K562 (cell line): ENCODE data around the gene MVD. TPM values are rescaled to one million over a fixed set of nuclear protein-coding genes. Genes with fewer than 3 reads are reported as not detected.

Source experiments
- ATAC-seq: fragments of 200-7000 bp; cut with Tn5 transposase; 3 replicates; pipeline ENCODE4 v1.9.1; 2020; ENCODE audit warnings: moderate library complexity
- BruUV-seq: library from RNA; stranded (reverse); fragments of 400-500 nt; replicated peaks from 2 replicates; lab custom pipeline; 2021; lab: Mats Ljungman, UMichigan
- CTCF ChIA-PET: fragments of 300-600 bp; formaldehyde crosslinking; extraction: SDS; loops from one replicate; lab custom pipeline; 2021; ENCODE audit warnings: low intra/inter-chr PET ratio; lab: Yijun Ruan, JAX
- POLR2A ChIA-PET: fragments of 300-600, 350-650 bp; sonication (Branson Sonifier 250); formaldehyde crosslinking; extraction: SDS; loops from one replicate; lab custom pipeline; 2021; ENCODE audit warnings: antibody characterized with exemption, inconsistent platforms; lab: Yijun Ruan, JAX
- DNase-seq, 4 experiments: peaks; one replicate each; pipeline versions ENCODE4 v3.0.0 to v3.0.0-alpha.2; 2011 to 2018; ENCODE audit warnings: low spot score in 3 of 4, mixed read lengths in 3 of 4; ENCODE audit errors: extremely low read depth in 1 of 4
- FAIRE-seq: peaks from 2 replicates; lab custom pipeline; 2011; peaks lifted over from hg19 to GRCh38; lab: Jason Lieb, UNC
- H2AFZ ChIP-seq: 2 replicates; pipeline ENCODE4 v1.6.0; 2011; ENCODE audit warnings: low read depth, low read length, control low read depth, inconsistent platforms
- H3K27ac ChIP-seq: fragments of 200-600 bp; 3 replicates; pipeline ENCODE4 v1.8.0; 2011; ENCODE audit warnings: low read depth, mild to moderate bottlenecking, control low read depth, inconsistent platforms, low read length, moderate library complexity, mixed read lengths; ENCODE audit errors: extremely low read depth
- H3K27me3 ChIP-seq, 2 experiments: fragments of 300-600 bp in 1 of 2; 2 replicates in 1 of 2; 3 replicates in 1 of 2; pipeline versions ENCODE4 v1.6.0 to v1.8.0; 2011; ENCODE audit warnings: inconsistent platforms in 2 of 2, low read length in 2 of 2, mild to moderate bottlenecking in 1 of 2, mixed read lengths in 1 of 2, moderate library complexity in 1 of 2; ENCODE audit not compliant: control insufficient read depth in 2 of 2, insufficient read depth in 2 of 2
- H3K36me3 ChIP-seq: fragments of 300-600 bp; 3 replicates; pipeline ENCODE4 v1.8.0; 2011; ENCODE audit warnings: mild to moderate bottlenecking, low read length, inconsistent platforms; ENCODE audit not compliant: control insufficient read depth, insufficient read depth
- H3K4me1 ChIP-seq, 2 experiments: fragments of 200-600 bp in 1 of 2; replicated peaks in 1 of 2; 2 replicates in 1 of 2; 3 replicates in 1 of 2; pipeline versions ENCODE4 v1.5.1 to v1.8.0; 2011; ENCODE audit warnings: inconsistent platforms in 2 of 2, low read length in 2 of 2, mild to moderate bottlenecking in 1 of 2, mixed read lengths in 1 of 2, moderate library complexity in 1 of 2; ENCODE audit not compliant: control insufficient read depth in 2 of 2, insufficient read depth in 2 of 2
- H3K4me2 ChIP-seq: 2 replicates; pipeline ENCODE4 v1.6.1; 2011; ENCODE audit warnings: low read length, control low read depth, inconsistent platforms, mixed read lengths; ENCODE audit not compliant: insufficient read depth
- H3K4me3 ChIP-seq: fragments of 200-600 bp; sonication (generic), shearing (Covaris generic); 2 replicates; pipeline ENCODE4 v1.5.1; 2016; ENCODE audit warnings: control low read depth, inconsistent platforms
- H3K79me2 ChIP-seq: fragments of 200-600 bp; 3 replicates; pipeline ENCODE4 v1.8.0; 2011; ENCODE audit warnings: low read length, inconsistent platforms; ENCODE audit not compliant: control insufficient read depth, insufficient read depth
- H3K9ac ChIP-seq, 2 experiments: 2 replicates each; pipeline versions ENCODE4 v1.6.0 to v1.6.1; 2011; ENCODE audit warnings: low read depth in 2 of 2, low read length in 2 of 2, control low read depth in 1 of 2, inconsistent platforms in 1 of 2, mild to moderate bottlenecking in 1 of 2, mixed read lengths in 1 of 2; ENCODE audit not compliant: insufficient read depth in 1 of 2
- H3K9me1 ChIP-seq: one replicate; pipeline ENCODE4 v1.6.0; 2011; ENCODE audit warnings: inconsistent platforms, mild to moderate bottlenecking, low read length, moderate library complexity; ENCODE audit not compliant: control insufficient read depth, insufficient read depth
- H3K9me3 ChIP-seq: replicated peaks from 2 replicates; pipeline ENCODE4 v1.5.1; 2011; ENCODE audit warnings: low read depth, low read length, inconsistent platforms; ENCODE audit not compliant: control insufficient read depth, insufficient read depth
- H4K20me1 ChIP-seq: replicated peaks from 2 replicates; pipeline ENCODE4 v1.6.1; 2011; ENCODE audit warnings: low read length, inconsistent platforms, mixed read lengths; ENCODE audit not compliant: control insufficient read depth, insufficient read depth
- BRD9 ChIP-seq: fragments of 450-650 bp; IDR thresholded peaks from 2 replicates; pipeline ENCODE4 v1.6.1; 2018; ENCODE audit warnings: low read depth; ENCODE audit not compliant: partially characterized antibody
- CC2D1A ChIP-seq: fragments of 450-650 bp; IDR thresholded peaks from 2 replicates; pipeline ENCODE4 v1.6.1; 2017; ENCODE audit warnings: mild to moderate bottlenecking
- CEBPG ChIP-seq, 3 experiments: fragments of 200-800 bp in 1 of 3; sonication (Bioruptor generic) in 1 of 3; sonication (generic) in 1 of 3; formaldehyde crosslinking in 1 of 3; IDR thresholded peaks in 2 of 3; conservative IDR thresholded peaks in 1 of 3; 2 replicates each; pipeline versions ENCODE4 v1.6.1 to v1.8.0; 2016 to 2022; ENCODE audit warnings: missing compliant biosample characterization in 2 of 3, missing genetic modification characterization in 2 of 3, mild to moderate bottlenecking in 1 of 3, missing genetic modification reagents in 1 of 3
- FOXA3 ChIP-seq, 2 experiments: fragments of 450-650 bp in 1 of 2; sonication (generic) in 1 of 2; formaldehyde crosslinking; IDR thresholded peaks in 1 of 2; conservative IDR thresholded peaks in 1 of 2; 2 replicates each; pipeline versions ENCODE4 v1.4.0 to v1.8.0; 2020 to 2022; ENCODE audit warnings: mild to moderate bottlenecking in 2 of 2, missing genetic modification reagents in 1 of 2
- GABPA ChIP-seq: fragments of 200-800 bp; sonication (Bioruptor generic); conservative IDR thresholded peaks from 2 replicates; pipeline ENCODE4 v1.6.1; 2016; ENCODE audit warnings: low read depth, missing genetic modification characterization, missing compliant biosample characterization
- GATAD2A ChIP-seq: fragments of 450-650 bp; IDR thresholded peaks from 2 replicates; pipeline ENCODE4 v1.6.1; 2017
- HLTF ChIP-seq: fragments of 450-650 bp; IDR thresholded peaks from 2 replicates; pipeline ENCODE4 v1.6.1; 2016
- KDM1A ChIP-seq, 2 experiments: fragments of 450-650 bp; IDR thresholded peaks; 2 replicates each; pipeline ENCODE4 v1.6.1; 2016; ENCODE audit warnings: mild to moderate bottlenecking in 2 of 2
- MIER1 ChIP-seq: fragments of 450-650 bp; IDR thresholded peaks from 2 replicates; pipeline ENCODE4 v1.6.1; 2016; ENCODE audit warnings: antibody characterized with exemption, mild to moderate bottlenecking, low read depth
- SLC30A9 ChIP-seq: fragments of 250-450 bp; sonication (Bioruptor Pico); IDR thresholded peaks from 2 replicates; pipeline ENCODE4 v1.8.0; 2022; ENCODE audit warnings: mild to moderate bottlenecking, moderate library complexity
- SMARCA5 ChIP-seq: fragments of 450-650 bp; IDR thresholded peaks from 2 replicates; pipeline ENCODE4 v1.6.1; 2016
- ZNF121 ChIP-seq: sonication (generic); formaldehyde crosslinking; conservative IDR thresholded peaks from 2 replicates; pipeline ENCODE4 v1.8.0; 2022; ENCODE audit warnings: missing genetic modification reagents
- ZNF282 ChIP-seq: sonication (generic); formaldehyde crosslinking; IDR thresholded peaks from 2 replicates; pipeline ENCODE4 v1.8.1; 2023; ENCODE audit warnings: missing genetic modification reagents
- ZNF707 ChIP-seq: fragments of 250-450 bp; sonication (Bioruptor Pico); conservative IDR thresholded peaks from 2 replicates; pipeline ENCODE4 v1.8.0; 2022; ENCODE audit warnings: inconsistent platforms, mild to moderate bottlenecking, moderate library complexity
- WGBS: fragments of 100-300 bp; shearing (Covaris generic); methylation state at CpG from one replicate; pipeline ENCODE4 v1.1.6; 2016; ENCODE audit warnings: low coverage, mixed read lengths; ENCODE audit not compliant: insufficient coverage; ENCODE audit errors: missing lambda C conversion rate; 5-methylcytosine and 5-hydroxymethylcytosine counted together
- in situ Hi-C: fragments of 300-500 bp; cut with MboI; formaldehyde crosslinking; loops from 4 replicates; pipeline ENCODE4 v1.15.0; 2018; ENCODE audit warnings: inconsistent platforms, mixed read lengths
- intact Hi-C: fragments of 100-400 bp; cut with micrococcal nuclease; formaldehyde crosslinking; loops from 2 replicates; pipeline ENCODE4 v1.14.2; 2022
- polyA plus RNA-seq, 8 experiments: library from polyadenylated mRNA; depleted of rRNA in 4 of 8; stranded (reverse) in 5 of 8; unstranded in 3 of 8; fragments of >200 nt; fragmentation: Nextera tagmentation in 2 of 8; fragmentation: Illumina TruSeq in 1 of 8; extraction: Ambion mirVana in 2 of 8; extraction: Trizol in 1 of 8; gene quantifications; 2 replicates each; pipeline versions ENCODE4 v1.2.1 to v1.2.3, GENCODE V29; 2011 to 2014; ENCODE audit warnings: inconsistent platforms in 1 of 8, missing spikeins in 1 of 8
- total RNA-seq, 7 experiments: library from RNA; depleted of rRNA in 6 of 7; stranded (reverse); fragments of >200 nt in 6 of 7; fragmentation: Illumina TruSeq in 2 of 7; extraction: Trizol in 2 of 7; gene quantifications; 2 replicates each; pipeline versions ENCODE4 v1.2.1 to v1.2.3, GENCODE V29; 2011 to 2021; ENCODE audit warnings: low replicate concordance in 1 of 7
- TF ChIP-seq, protein P1 (sequence below): fragments of 450-650 bp; IDR thresholded peaks from 2 replicates; pipeline ENCODE4 v1.7.0; 2016; ENCODE audit warnings: borderline replicate concordance
- TF ChIP-seq, protein P2 (sequence below): fragments of 450-650 bp; IDR thresholded peaks from 2 replicates; pipeline ENCODE4 v1.7.1; 2018; ENCODE audit warnings: mild to moderate bottlenecking, low read depth; ENCODE audit not compliant: partially characterized antibody
- TF ChIP-seq, protein P3 (sequence below), 2 experiments: fragments of 450-650 bp in 1 of 2; sonication (generic) in 1 of 2; formaldehyde crosslinking in 1 of 2; IDR thresholded peaks in 1 of 2; conservative IDR thresholded peaks in 1 of 2; 2 replicates each; pipeline versions ENCODE4 v1.6.1 to v1.8.1; 2016 to 2023; ENCODE audit warnings: mild to moderate bottlenecking in 2 of 2, moderate library complexity in 2 of 2, inconsistent platforms in 1 of 2, missing genetic modification reagents in 1 of 2

MVD gene
- total and polyA plus RNA-seq, 9 of the 15 experiments (the other 6 are each of a cell fraction or from before 2014, with no cell fraction given), result 12.2 to 141 (median 45.3) TPM

DNA sequence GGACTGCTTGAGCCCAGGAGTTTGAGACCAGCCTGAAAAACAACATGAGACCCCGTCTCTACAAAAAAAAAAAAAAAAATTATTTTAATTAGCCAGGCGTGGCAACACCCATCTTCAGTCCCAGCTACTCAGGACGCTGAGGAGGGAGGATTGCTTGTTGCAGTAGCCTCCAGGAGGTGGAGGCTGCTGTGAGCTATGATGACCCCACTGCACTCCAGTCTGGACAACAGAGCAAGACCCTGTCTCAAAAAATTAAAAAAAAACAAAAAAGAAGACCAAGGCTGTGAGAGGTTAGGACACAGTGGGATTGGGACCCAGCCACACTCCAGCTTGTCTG, 24.8 kb upstream of the MVD start:
- DNase-seq, result peak in 1 of 4 experiments; percentile 66
- ATAC-seq, result no peak
- Histone ChIP-seq H3K36me3 (no peaks in the 10 kb centered on the region), H3K4me3 (no peak overlapping the region; the same call in 1 of the 2 replicates), H4K20me1 (no peaks in the 10 kb centered on the region; the same call in 1 of the 2 replicates), H3K4me2 (peak overlapping the region; percentile 74), H3K79me2 (no peaks in the 10 kb centered on the region; the same call in 2 of the 3 replicates), H3K27ac (peak overlapping the region; percentile 44), H2AFZ (no peak overlapping the region), H3K9ac (peak overlapping the region; percentile 47 to 76; a peak in 2 of 4 replicates), H3K27me3 (no peaks in the 10 kb centered on the region), H3K9me3 (no peaks in the 10 kb centered on the region), H3K4me1 (peaks cover 45 to 78% of the 10 kb centered on the region in 2 experiments), H3K9me1 (no peaks in the 10 kb centered on the region)
- CTCF ChIA-PET, result no interaction called here
- no TSS peak for BruUV-seq
- POLR2A ChIA-PET, result interaction anchor here (0.6 to 2.1 kb wide), 10 partner anchors 13 to 117 kb away, joined by 3 to 9 read pairs (median 6); partner anchors contain the start of gene ZC3H18
- FAIRE-seq, result peak; percentile 59
- 10% methylated on average over 2 of the region's 3 CpGs for WGBS
- in situ Hi-C loops, result no loop called here
- intact Hi-C loops, result loop anchor here (2.0 to 5.0 kb wide), 3 partner anchors 25 to 85 kb away; partner anchors contain the start of gene MVD
- TF ChIP-seq MIER1, result 0 out of 2 replicates have a peak, but pooled peaks have one; percentile 25
- no peak for TF ChIP-seq GATAD2A
- no peak for TF ChIP-seq ZNF282
- TF ChIP-seq, protein P1, sequence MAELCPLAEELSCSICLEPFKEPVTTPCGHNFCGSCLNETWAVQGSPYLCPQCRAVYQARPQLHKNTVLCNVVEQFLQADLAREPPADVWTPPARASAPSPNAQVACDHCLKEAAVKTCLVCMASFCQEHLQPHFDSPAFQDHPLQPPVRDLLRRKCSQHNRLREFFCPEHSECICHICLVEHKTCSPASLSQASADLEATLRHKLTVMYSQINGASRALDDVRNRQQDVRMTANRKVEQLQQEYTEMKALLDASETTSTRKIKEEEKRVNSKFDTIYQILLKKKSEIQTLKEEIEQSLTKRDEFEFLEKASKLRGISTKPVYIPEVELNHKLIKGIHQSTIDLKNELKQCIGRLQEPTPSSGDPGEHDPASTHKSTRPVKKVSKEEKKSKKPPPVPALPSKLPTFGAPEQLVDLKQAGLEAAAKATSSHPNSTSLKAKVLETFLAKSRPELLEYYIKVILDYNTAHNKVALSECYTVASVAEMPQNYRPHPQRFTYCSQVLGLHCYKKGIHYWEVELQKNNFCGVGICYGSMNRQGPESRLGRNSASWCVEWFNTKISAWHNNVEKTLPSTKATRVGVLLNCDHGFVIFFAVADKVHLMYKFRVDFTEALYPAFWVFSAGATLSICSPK, result peak; percentile 39; the same call in 1 of the 2 replicates
- peak; percentile 31; the same call in 1 of the 2 replicates for TF ChIP-seq HLTF
- TF ChIP-seq CC2D1A, result 0 out of 2 replicates have a peak, but pooled peaks have one; percentile 9
- 0 out of 2 replicates have a peak, but pooled peaks have one; percentile 39 for TF ChIP-seq CEBPG (CRISPR knock-in tag; IDR thresholded peaks at IDR 0.05)
- no peak for TF ChIP-seq CEBPG (tag; conservative IDR thresholded peaks at IDR 0.05 in 1 of 2, IDR thresholded peaks at IDR 0.05 in 1 of 2)
- TF ChIP-seq KDM1A (IDR thresholded peaks at IDR 0.05), result no peak
- 0 out of 4 replicates have a peak, but pooled peaks of 1 of the 2 experiments have one; percentile 46 for TF ChIP-seq FOXA3 (CRISPR knock-in tag; conservative IDR thresholded peaks at IDR 0.05 in 1 of 2, IDR thresholded peaks at IDR 0.05 in 1 of 2)
- TF ChIP-seq BRD9, result no peak
- TF ChIP-seq GABPA (tag), result no peak
- TF ChIP-seq SMARCA5, result peak; percentile 98
- TF ChIP-seq, protein P2, sequence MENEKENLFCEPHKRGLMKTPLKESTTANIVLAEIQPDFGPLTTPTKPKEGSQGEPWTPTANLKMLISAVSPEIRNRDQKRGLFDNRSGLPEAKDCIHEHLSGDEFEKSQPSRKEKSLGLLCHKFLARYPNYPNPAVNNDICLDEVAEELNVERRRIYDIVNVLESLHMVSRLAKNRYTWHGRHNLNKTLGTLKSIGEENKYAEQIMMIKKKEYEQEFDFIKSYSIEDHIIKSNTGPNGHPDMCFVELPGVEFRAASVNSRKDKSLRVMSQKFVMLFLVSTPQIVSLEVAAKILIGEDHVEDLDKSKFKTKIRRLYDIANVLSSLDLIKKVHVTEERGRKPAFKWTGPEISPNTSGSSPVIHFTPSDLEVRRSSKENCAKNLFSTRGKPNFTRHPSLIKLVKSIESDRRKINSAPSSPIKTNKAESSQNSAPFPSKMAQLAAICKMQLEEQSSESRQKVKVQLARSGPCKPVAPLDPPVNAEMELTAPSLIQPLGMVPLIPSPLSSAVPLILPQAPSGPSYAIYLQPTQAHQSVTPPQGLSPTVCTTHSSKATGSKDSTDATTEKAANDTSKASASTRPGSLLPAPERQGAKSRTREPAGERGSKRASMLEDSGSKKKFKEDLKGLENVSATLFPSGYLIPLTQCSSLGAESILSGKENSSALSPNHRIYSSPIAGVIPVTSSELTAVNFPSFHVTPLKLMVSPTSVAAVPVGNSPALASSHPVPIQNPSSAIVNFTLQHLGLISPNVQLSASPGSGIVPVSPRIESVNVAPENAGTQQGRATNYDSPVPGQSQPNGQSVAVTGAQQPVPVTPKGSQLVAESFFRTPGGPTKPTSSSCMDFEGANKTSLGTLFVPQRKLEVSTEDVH, result no peak
- TF ChIP-seq ZNF121 (CRISPR knock-in tag), result peak; percentile 100
- TF ChIP-seq ZNF707 (CRISPR knock-in tag), result no peak
- TF ChIP-seq, protein P3, sequence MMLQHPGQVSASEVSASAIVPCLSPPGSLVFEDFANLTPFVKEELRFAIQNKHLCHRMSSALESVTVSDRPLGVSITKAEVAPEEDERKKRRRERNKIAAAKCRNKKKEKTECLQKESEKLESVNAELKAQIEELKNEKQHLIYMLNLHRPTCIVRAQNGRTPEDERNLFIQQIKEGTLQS (IDR thresholded peaks at IDR 0.05), result no peak
- TF ChIP-seq, protein P3 (CRISPR knock-in tag; conservative IDR thresholded peaks at IDR 0.05), result no peak
- no peak for TF ChIP-seq SLC30A9
